DND-41 (cell line): ENCODE data around the gene FOXK1.
A peak's percentile ranks its signal among the peaks of the same experiment; 100 is the strongest.

Experiments used
- ATAC-seq: fragments of 200-7000 bp; cut with Tn5 transposase; 3 replicates; pipeline ENCODE4 v1.9.1; 2021; ENCODE audit warnings: low read depth; ENCODE audit not compliant: insufficient read depth
- DNase-seq: peaks from one replicate; pipeline ENCODE4 v3.0.0-alpha.2; 2020
- H2AFZ ChIP-seq: 2 replicates; pipeline ENCODE4 v1.6.0; 2012; ENCODE audit warnings: low read depth, low read length
- H3K27ac ChIP-seq: 2 replicates; pipeline ENCODE4 v1.5.1; 2012; ENCODE audit warnings: low read length, inconsistent platforms
- H3K27me3 ChIP-seq: fragments of 200-600 bp; sonication (generic); 2 replicates; pipeline ENCODE4 v1.6.0; 2012; ENCODE audit warnings: low read length, mild to moderate bottlenecking, inconsistent platforms; ENCODE audit not compliant: insufficient read depth, poor library complexity
- H3K36me3 ChIP-seq: 2 replicates; pipeline ENCODE4 v1.5.1; 2012; ENCODE audit warnings: low read length, inconsistent platforms; ENCODE audit not compliant: insufficient read depth
- H3K4me1 ChIP-seq: 2 replicates; pipeline ENCODE4 v1.5.1; 2012; ENCODE audit warnings: mild to moderate bottlenecking, low read length; ENCODE audit not compliant: insufficient read depth
- H3K4me2 ChIP-seq: 2 replicates; pipeline ENCODE4 v1.6.0; 2012; ENCODE audit warnings: mild to moderate bottlenecking, moderate library complexity, low read length, inconsistent platforms; ENCODE audit not compliant: insufficient read depth
- H3K4me3 ChIP-seq, 2 experiments: fragments of 200-600 bp in 1 of 2; shearing (Covaris generic) in 1 of 2; 2 replicates each; pipeline ENCODE4 v1.5.1; 2012 to 2016; ENCODE audit warnings: inconsistent platforms in 2 of 2, low read length in 2 of 2, mild to moderate bottlenecking in 2 of 2, low read depth in 1 of 2, moderate library complexity in 1 of 2
- H3K79me2 ChIP-seq: 2 replicates; pipeline ENCODE4 v1.6.0; 2012; ENCODE audit warnings: low read length, inconsistent platforms; ENCODE audit not compliant: insufficient read depth
- H3K9ac ChIP-seq: 2 replicates; pipeline ENCODE4 v1.6.0; 2012; ENCODE audit warnings: low read depth, mild to moderate bottlenecking, inconsistent platforms, low read length, moderate library complexity
- H3K9me3 ChIP-seq: 2 replicates; pipeline ENCODE4 v1.5.1; 2012; ENCODE audit warnings: low read length, moderate library complexity, mild to moderate bottlenecking, inconsistent platforms; ENCODE audit not compliant: insufficient read depth, severe bottlenecking
- H4K20me1 ChIP-seq: 2 replicates; pipeline ENCODE4 v1.6.0; 2012; ENCODE audit warnings: low read length; ENCODE audit not compliant: insufficient read depth
- EZH2 ChIP-seq: IDR thresholded peaks from 3 replicates; pipeline ENCODE4 v1.6.1; 2012; ENCODE audit warnings: borderline replicate concordance, low read depth, mild to moderate bottlenecking, moderate library complexity, low read length, inconsistent platforms; ENCODE audit not compliant: severe bottlenecking
- TF ChIP-seq, protein P1 (sequence below): IDR thresholded peaks from 2 replicates; pipeline ENCODE4 v1.5.1; 2012; ENCODE audit warnings: borderline replicate concordance, low read length, moderate library complexity, mild to moderate bottlenecking; ENCODE audit not compliant: poor library complexity, severe bottlenecking; ENCODE audit errors: extremely low read depth

FOXK1 gene

DNA sequence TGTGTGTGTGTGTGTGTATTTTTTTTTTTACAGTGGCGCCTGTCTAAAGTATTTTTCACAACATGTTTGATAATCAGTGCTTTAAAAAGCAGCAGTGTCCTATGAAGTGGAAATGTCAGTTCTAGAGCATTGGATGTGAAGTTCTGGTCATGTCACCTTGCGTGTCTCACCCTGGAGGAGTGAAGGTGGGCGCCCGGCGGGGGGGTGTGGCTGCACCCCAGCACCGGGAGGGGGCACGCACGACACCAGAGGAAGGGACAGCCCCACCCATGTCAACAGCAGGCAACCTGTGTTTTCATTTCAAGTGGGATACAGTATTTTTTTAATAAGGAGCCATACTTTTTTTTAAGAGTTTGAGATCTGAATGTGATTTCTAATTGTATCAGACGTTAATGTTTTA, 88.8 kb downstream of the FOXK1 start:
- H3K4me1 ChIP-seq: peaks cover 14% of the 10 kb centered on the region
- H3K27me3 ChIP-seq: no peaks in the 10 kb centered on the region
- H3K4me3 ChIP-seq: no peak overlapping the region
- no peak overlapping the region for H3K27ac ChIP-seq
- no peak overlapping the region for H3K9ac ChIP-seq
- no peaks in the 10 kb centered on the region for H3K9me3 ChIP-seq
- peaks cover 11% of the 10 kb centered on the region for H4K20me1 ChIP-seq
- DNase-seq (no peak), ATAC-seq (no peak)
- TF ChIP-seq EZH2: no peak
- TF ChIP-seq, protein P1, sequence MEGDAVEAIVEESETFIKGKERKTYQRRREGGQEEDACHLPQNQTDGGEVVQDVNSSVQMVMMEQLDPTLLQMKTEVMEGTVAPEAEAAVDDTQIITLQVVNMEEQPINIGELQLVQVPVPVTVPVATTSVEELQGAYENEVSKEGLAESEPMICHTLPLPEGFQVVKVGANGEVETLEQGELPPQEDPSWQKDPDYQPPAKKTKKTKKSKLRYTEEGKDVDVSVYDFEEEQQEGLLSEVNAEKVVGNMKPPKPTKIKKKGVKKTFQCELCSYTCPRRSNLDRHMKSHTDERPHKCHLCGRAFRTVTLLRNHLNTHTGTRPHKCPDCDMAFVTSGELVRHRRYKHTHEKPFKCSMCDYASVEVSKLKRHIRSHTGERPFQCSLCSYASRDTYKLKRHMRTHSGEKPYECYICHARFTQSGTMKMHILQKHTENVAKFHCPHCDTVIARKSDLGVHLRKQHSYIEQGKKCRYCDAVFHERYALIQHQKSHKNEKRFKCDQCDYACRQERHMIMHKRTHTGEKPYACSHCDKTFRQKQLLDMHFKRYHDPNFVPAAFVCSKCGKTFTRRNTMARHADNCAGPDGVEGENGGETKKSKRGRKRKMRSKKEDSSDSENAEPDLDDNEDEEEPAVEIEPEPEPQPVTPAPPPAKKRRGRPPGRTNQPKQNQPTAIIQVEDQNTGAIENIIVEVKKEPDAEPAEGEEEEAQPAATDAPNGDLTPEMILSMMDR: no peak
- H2AFZ ChIP-seq: no peak overlapping the region
- H3K4me2 ChIP-seq: no peak overlapping the region
- H3K79me2 ChIP-seq: peaks cover 8% of the 10 kb centered on the region
- peaks cover 11% of the 10 kb centered on the region for H3K36me3 ChIP-seq

DNA sequence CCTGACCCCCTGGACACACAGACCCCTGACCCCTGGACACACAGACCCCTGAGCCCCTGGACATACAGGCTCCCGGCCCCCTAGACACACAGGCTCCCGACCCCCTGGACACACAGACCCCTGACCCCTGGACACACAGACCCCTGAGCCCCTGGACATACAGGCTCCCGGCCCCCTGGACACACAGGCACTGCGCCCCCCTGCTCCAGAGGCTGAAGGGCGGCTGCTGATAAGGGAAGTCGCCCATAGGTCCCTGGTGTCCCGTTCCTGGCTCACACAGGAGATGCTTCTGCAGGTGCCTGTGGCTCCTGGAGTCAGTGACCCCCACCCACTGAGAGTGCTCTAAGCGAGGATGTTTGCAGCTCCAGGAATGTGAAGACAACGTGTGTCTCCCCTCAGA, 89.6 kb downstream of the FOXK1 start:
- no peak overlapping the region for H3K4me2 ChIP-seq

DNA sequence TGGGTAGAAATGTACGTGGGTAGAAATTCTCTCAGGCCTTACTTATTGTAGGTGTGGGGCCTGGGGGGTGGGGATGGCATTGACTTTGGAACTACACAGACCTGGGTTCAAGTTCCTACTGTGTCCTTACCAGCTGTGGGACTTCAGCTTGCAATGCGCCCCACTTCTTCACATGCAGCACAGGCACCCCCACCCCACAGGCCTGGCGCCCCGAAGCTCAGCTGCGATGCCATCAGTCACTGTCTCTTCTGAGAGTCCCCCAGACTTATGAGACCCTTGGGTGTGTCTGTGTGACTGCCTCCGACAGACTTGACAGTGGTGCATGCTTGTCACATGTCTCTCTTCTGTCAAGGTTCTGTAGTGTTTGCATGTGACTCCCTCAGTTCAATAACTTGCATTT, 90.2 kb downstream of the FOXK1 start:
- H3K27ac ChIP-seq: no peak overlapping the region
- H4K20me1 ChIP-seq: peaks cover 9% of the 10 kb centered on the region; the same call in 1 of the 2 replicates
- H3K79me2 ChIP-seq: peaks cover 22% of the 10 kb centered on the region
- no peak overlapping the region for H2AFZ ChIP-seq
- H3K9ac ChIP-seq: no peak overlapping the region
- TF ChIP-seq, protein P1: no peak
- no peak for TF ChIP-seq EZH2
- no peaks in the 10 kb centered on the region for H3K27me3 ChIP-seq
- peaks cover 10% of the 10 kb centered on the region for H3K36me3 ChIP-seq
- H3K4me3 ChIP-seq: no peak overlapping the region
- H3K9me3 ChIP-seq: no peaks in the 10 kb centered on the region
- H3K4me1 ChIP-seq: peaks cover 26% of the 10 kb centered on the region
- no peak overlapping the region for H3K4me2 ChIP-seq
- no peak for DNase-seq
- no peak for ATAC-seq

More for the DNA sequence above, 89.6 kb downstream of the FOXK1 start:
- no peaks in the 10 kb centered on the region for H3K9me3 ChIP-seq
- no peak overlapping the region for H3K9ac ChIP-seq
- peaks cover 17% of the 10 kb centered on the region for H3K79me2 ChIP-seq
- TF ChIP-seq EZH2: no peak
- no peak for ATAC-seq
- no peak for DNase-seq
- H3K27me3 ChIP-seq: no peaks in the 10 kb centered on the region
- H3K4me3 ChIP-seq: no peak overlapping the region
- no peak overlapping the region for H3K27ac ChIP-seq
- peaks cover 6% of the 10 kb centered on the region for H3K36me3 ChIP-seq
- peaks cover 22% of the 10 kb centered on the region for H3K4me1 ChIP-seq
- H4K20me1 ChIP-seq: peaks cover 9% of the 10 kb centered on the region; the same call in 1 of the 2 replicates
- no peak overlapping the region for H2AFZ ChIP-seq

DNA sequence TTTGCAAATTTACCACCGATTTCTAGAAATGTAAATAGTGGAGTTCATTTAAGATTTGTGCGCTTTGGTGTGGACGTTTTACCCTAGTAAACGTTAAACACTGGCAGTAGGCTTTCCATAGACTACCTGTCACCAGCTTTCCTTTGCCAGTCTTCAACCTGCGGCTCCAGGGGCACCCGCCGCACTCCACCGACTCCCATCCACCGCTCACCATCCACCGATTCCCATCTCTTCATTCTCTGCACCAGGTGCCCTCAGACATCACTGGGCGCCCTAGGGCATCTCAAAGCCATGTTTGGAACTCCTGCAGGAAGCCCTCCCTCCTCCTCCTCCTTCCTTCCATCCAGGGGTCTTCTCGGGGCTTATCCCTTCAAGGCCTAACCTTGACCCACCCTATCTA, 91.9 kb downstream of the FOXK1 start:
- Histone ChIP-seq H3K4me3 (peak overlapping the region in 1 of 2 experiments; percentile 99; a peak in 1 of 4 replicates), H3K4me1 (peaks cover 37% of the 10 kb centered on the region), H2AFZ (0 out of 2 replicates have a peak overlapping the region, but pooled peaks have one; percentile 42), H4K20me1 (peaks cover 8% of the 10 kb centered on the region), H3K27me3 (no peaks in the 10 kb centered on the region), H3K4me2 (peak overlapping the region; percentile 75), H3K79me2 (peaks cover 34% of the 10 kb centered on the region), H3K9ac (peak overlapping the region; percentile 77; the same call in 1 of the 2 replicates), H3K9me3 (no peaks in the 10 kb centered on the region), H3K36me3 (peaks cover 7% of the 10 kb centered on the region), H3K27ac (no peak overlapping the region)
- TF ChIP-seq EZH2: no peak
- TF ChIP-seq, protein P1: no peak
- DNase-seq (no peak), ATAC-seq (no peak)
